Endometrial microvascular endothelial cells (primary cell): ENCODE data around the gene SYT11. TPM values are rescaled to one million over a fixed set of nuclear protein-coding genes. Genes with fewer than 3 reads are reported as not detected.

Experiments
- in situ Hi-C: cut with HindIII; loops from 2 replicates; pipeline ENCODE4 v1.10.0; 2017; ENCODE audit warnings: low sequenced_read_pairs, low pct_unique_long_range_greater_than_20kb; ENCODE audit errors: inconsistent ontology term
- total RNA-seq: library from RNA; depleted of rRNA; stranded (reverse); fragments of >200 nt; gene quantifications from one replicate; pipeline ENCODE4 v1.2.3, GENCODE V29; 2015; ENCODE audit errors: inconsistent ontology term

The SYT11 gene
- total RNA-seq, 1 donor from 2014 or later = 29.7 TPM

- in situ Hi-C loops = no loop called here
Measured at GRCh38 chr1:155931332-155932038, 72.1 kb downstream of the SYT11 start.

- in situ Hi-C loops = no loop called here
Measured at GRCh38 chr1:155932081-155932480, 72.7 kb downstream of the SYT11 start.

- in situ Hi-C loops = no loop called here
Measured at GRCh38 chr1:155932487-155932886, 73.1 kb downstream of the SYT11 start.

- in situ Hi-C loops = no loop called here
Measured at GRCh38 chr1:155933591-155934096, 74.3 kb downstream of the SYT11 start.

GRCh38 chr1:155934097-155934935 is 74.9 kb downstream of the SYT11 start, which contains the start of gene KHDC4:
Gene KHDC4, minus strand, starts transcription at chr1:155934413. Its CDS starts 40 bp downstream, at chr1:155934373.
- in situ Hi-C loops = no loop called here

Other genes starting within 250 kb of the SYT11 start
- 14.5 TPM for gene MSTO1, start 249.3 kb upstream of the SYT11 start, total RNA-seq
- gene YY1AP1, start 170.8 kb upstream of the SYT11 start, total RNA-seq = 28.0 TPM
- gene DAP3, start 170.5 kb upstream of the SYT11 start, total RNA-seq = 178 TPM
- 19.0 TPM for gene GON4L, start 2.4 kb upstream of the SYT11 start, total RNA-seq
- 22.5 TPM for gene RIT1, start 51.8 kb downstream of the SYT11 start, total RNA-seq
- 26.1 TPM for gene KHDC4, start 74.8 kb downstream of the SYT11 start, total RNA-seq
- gene RXFP4, start 82.1 kb downstream of the SYT11 start, total RNA-seq = not detected
- 76.7 TPM for gene ARHGEF2, start 119.0 kb downstream of the SYT11 start, total RNA-seq
- gene SSR2, start 161.4 kb downstream of the SYT11 start, total RNA-seq = 728 TPM
- 33.7 TPM for gene UBQLN4, start 194.2 kb downstream of the SYT11 start, total RNA-seq
- 67.5 TPM for gene LAMTOR2, start 195.2 kb downstream of the SYT11 start, total RNA-seq
- not detected for gene RAB25, start 201.6 kb downstream of the SYT11 start, total RNA-seq
- 3.3 TPM for gene MEX3A, start 222.9 kb downstream of the SYT11 start, total RNA-seq